PC-3 (cell line): ENCODE results near the gene ZBTB7A. TPM values are rescaled to one million over a fixed set of nuclear protein-coding genes. Genes with fewer than 3 reads are reported as not detected.

Experiments
- ATAC-seq: fragments of 200-7000 bp; cut with Tn5 transposase; 2 replicates; pipeline ENCODE4 v1.9.1; 2020; ENCODE audit warnings: mild to moderate bottlenecking, moderate library complexity
- BruUV-seq: library from RNA; stranded (reverse); fragments of 400-500 nt; replicated peaks from 2 replicates; lab custom pipeline; 2021; lab: Mats Ljungman, UMichigan
- CTCF ChIA-PET: fragments of 300-600 bp; sonication (Branson Sonifier 250); formaldehyde crosslinking; loops from one replicate; lab custom pipeline; 2022; ENCODE audit warnings: antibody characterized with exemption; lab: Charles Lee
- POLR2A ChIA-PET: fragments of 300-600 bp; sonication (Branson Sonifier 250); formaldehyde crosslinking; loops from one replicate; lab custom pipeline; 2022; ENCODE audit warnings: antibody characterized with exemption; ENCODE audit not compliant: unreplicated experiment; lab: Charles Lee
- DNase-seq: peaks from one replicate; pipeline ENCODE4 v3.0.0-alpha.2; 2015
- H2AFZ ChIP-seq: fragments of 300-600 bp; sonication (generic); 2 replicates; pipeline ENCODE4 v1.6.0; 2016; ENCODE audit warnings: antibody characterized with exemption, low read length
- H3F3A ChIP-seq: fragments of 300-600 bp; sonication (generic); one replicate; pipeline ENCODE4 v1.6.0; 2017; ENCODE audit warnings: antibody characterized with exemption, low read length, control low read depth, mild to moderate bottlenecking; ENCODE audit not compliant: unreplicated experiment
- H3K27ac ChIP-seq: fragments of 300-600 bp; sonication (generic); 2 replicates; pipeline ENCODE4 v1.5.1; 2016; ENCODE audit warnings: mild to moderate bottlenecking, low read length
- H3K27me3 ChIP-seq: fragments of 300-600 bp; sonication (generic); 2 replicates; pipeline ENCODE4 v1.6.1; 2016; ENCODE audit warnings: low read length, mixed read lengths
- H3K36me3 ChIP-seq: fragments of 300-600 bp; sonication (generic); 2 replicates; pipeline ENCODE4 v1.6.1; 2016; ENCODE audit warnings: low read depth, mixed run types, low read length, mixed read lengths
- H3K4me1 ChIP-seq: fragments of 300-600 bp; sonication (generic); 2 replicates; pipeline ENCODE4 v1.5.1; 2016; ENCODE audit warnings: low read length; ENCODE audit not compliant: insufficient read depth
- H3K4me2 ChIP-seq: fragments of 300-600 bp; sonication (generic); 2 replicates; pipeline ENCODE4 v1.6.0; 2016; ENCODE audit warnings: low read length
- H3K4me3 ChIP-seq: fragments of 300-600 bp; sonication (generic); 2 replicates; pipeline ENCODE4 v1.5.1; 2016; ENCODE audit warnings: mild to moderate bottlenecking, low read length, mixed read lengths
- H3K79me2 ChIP-seq: fragments of 300-600 bp; sonication (generic); 2 replicates; pipeline ENCODE4 v1.6.1; 2017; ENCODE audit warnings: low read length, mixed read lengths
- H3K9ac ChIP-seq: fragments of 300-600 bp; sonication (generic); 2 replicates; pipeline ENCODE4 v1.6.0; 2016; ENCODE audit warnings: mild to moderate bottlenecking, low read length
- H3K9me2 ChIP-seq: fragments of 300-600 bp; sonication (generic); replicated peaks from 2 replicates; pipeline ENCODE4 v1.6.1; 2016; ENCODE audit warnings: mixed run types, low read length, mixed read lengths
- H3K9me3 ChIP-seq: fragments of 300-600 bp; sonication (generic); 2 replicates; pipeline ENCODE4 v1.6.1; 2016; ENCODE audit warnings: low read length, mixed read lengths
- H4K20me1 ChIP-seq: fragments of 300-600 bp; sonication (generic); 2 replicates; pipeline ENCODE4 v1.6.1; 2016; ENCODE audit warnings: low read length, mixed read lengths
- EZH2 ChIP-seq: fragments of 300-600 bp; sonication (generic); IDR thresholded peaks from one replicate; pipeline ENCODE4 v1.6.1; 2017; ENCODE audit warnings: antibody characterized with exemption, mild to moderate bottlenecking, low read length; ENCODE audit not compliant: unreplicated experiment
- EZH2phosphoT487 ChIP-seq: fragments of 300-600 bp; sonication (generic); IDR thresholded peaks from 2 replicates; pipeline ENCODE4 v1.6.1; 2018; ENCODE audit warnings: mild to moderate bottlenecking, antibody characterized with exemption, low read length, borderline replicate concordance
- intact Hi-C: fragments of 100-400 bp; cut with micrococcal nuclease; formaldehyde crosslinking; loops from 2 replicates; pipeline ENCODE4 v1.9.0; 2023
- total RNA-seq: library from RNA; depleted of rRNA; stranded (reverse); fragments of >200 nt; gene quantifications from 2 replicates; pipeline ENCODE4 v1.2.3, GENCODE V29; 2014
- TF ChIP-seq, protein P1 (sequence below): fragments of 300-600 bp; sonication (generic); conservative IDR thresholded peaks from 2 replicates; pipeline ENCODE4 v1.5.1; 2017; ENCODE audit warnings: antibody characterized with exemption, low read depth, mild to moderate bottlenecking, low read length

ZBTB7A gene
- total RNA-seq, 1 experiment from 2014 or later: 16.7 TPM

DNA sequence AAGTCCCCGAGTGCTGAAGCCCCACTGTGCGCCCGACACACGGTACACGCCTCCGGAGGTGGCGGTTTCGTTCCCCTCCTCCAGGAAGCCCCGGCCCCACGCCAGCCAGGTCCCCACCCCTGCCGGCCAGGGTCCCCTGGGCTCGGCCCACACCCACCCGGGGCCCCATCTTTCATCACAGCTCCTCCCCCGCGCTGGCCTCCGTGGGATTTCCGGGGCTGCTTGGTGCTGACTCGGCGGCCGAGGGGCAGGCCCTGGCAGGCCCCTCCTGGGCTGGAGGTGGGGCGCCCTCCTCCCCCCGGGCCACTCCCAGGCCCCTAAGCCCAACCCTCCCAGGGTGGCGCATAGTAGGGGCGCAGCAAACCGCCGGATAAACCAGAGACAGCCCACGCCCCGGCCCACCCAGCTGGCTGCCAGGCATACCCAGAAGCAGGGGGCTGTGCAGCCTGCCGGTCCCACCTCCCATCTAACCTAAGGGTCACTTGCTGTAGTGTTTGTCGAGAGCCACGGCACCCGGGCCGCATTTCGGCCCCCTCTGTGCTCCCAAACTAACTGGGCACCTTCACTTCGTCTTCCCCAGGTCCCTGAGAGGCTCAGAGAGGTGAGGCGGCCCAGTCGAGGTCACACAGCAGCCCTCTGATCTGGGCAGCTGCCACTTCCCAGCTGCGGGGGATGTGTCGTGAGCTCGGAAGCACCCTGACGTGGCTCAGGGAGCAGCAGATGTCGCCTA, 6.6 kb downstream of the ZBTB7A start:
- no peak overlapping the region for H3K4me3 ChIP-seq
- H3K9ac ChIP-seq: no peak overlapping the region
- no peak overlapping the region for H2AFZ ChIP-seq
- H3K9me3 ChIP-seq: no peaks in the 10 kb centered on the region
- POLR2A ChIA-PET: no interaction called here
- no peaks in the 10 kb centered on the region for H3F3A ChIP-seq
- H3K36me3 ChIP-seq: no peaks in the 10 kb centered on the region
- no peaks in the 10 kb centered on the region for H3K27me3 ChIP-seq
- no peak for TF ChIP-seq EZH2phosphoT487
- TF ChIP-seq, protein P1, sequence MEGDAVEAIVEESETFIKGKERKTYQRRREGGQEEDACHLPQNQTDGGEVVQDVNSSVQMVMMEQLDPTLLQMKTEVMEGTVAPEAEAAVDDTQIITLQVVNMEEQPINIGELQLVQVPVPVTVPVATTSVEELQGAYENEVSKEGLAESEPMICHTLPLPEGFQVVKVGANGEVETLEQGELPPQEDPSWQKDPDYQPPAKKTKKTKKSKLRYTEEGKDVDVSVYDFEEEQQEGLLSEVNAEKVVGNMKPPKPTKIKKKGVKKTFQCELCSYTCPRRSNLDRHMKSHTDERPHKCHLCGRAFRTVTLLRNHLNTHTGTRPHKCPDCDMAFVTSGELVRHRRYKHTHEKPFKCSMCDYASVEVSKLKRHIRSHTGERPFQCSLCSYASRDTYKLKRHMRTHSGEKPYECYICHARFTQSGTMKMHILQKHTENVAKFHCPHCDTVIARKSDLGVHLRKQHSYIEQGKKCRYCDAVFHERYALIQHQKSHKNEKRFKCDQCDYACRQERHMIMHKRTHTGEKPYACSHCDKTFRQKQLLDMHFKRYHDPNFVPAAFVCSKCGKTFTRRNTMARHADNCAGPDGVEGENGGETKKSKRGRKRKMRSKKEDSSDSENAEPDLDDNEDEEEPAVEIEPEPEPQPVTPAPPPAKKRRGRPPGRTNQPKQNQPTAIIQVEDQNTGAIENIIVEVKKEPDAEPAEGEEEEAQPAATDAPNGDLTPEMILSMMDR: no peak
- TF ChIP-seq EZH2: no peak
- peaks cover 18% of the 10 kb centered on the region; the same call in 1 of the 2 replicates for H4K20me1 ChIP-seq
- CTCF ChIA-PET: no interaction called here
- no peaks in the 10 kb centered on the region for H3K9me2 ChIP-seq
- DNase-seq (no peak), ATAC-seq (no peak)
- H3K27ac ChIP-seq: no peak overlapping the region
- BruUV-seq: no TSS peak
- H3K4me2 ChIP-seq: no peak overlapping the region
- peaks cover 42% of the 10 kb centered on the region for H3K4me1 ChIP-seq
- peaks cover 97% of the 10 kb centered on the region for H3K79me2 ChIP-seq
- intact Hi-C loops: no loop called here

DNA sequence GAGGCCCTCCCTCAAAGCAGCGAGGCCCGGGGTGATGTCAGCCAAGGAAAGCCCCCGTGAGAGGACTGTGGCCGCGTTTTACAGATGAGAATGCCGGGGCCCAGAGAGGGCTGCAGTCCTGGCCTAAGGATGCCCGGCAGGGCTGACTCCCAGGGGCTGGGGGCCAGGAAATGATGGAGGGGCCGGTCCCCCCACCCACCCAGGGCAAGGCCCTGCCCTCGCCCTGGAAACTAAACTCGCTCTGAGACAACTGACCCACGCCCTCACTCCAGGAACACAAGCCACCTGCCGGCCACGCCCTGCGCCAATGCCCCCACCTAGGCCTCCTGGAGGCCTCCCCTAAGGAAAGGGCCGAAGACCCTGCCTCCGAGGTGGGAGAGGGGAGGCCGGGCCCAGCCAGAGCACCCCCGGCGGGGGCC, 7.2 kb downstream of the ZBTB7A start:
- no peak for DNase-seq
- Histone ChIP-seq H3K9me2 (no peaks in the 10 kb centered on the region), H3K27ac (no peak overlapping the region), H3K4me3 (no peak overlapping the region), H3K36me3 (no peaks in the 10 kb centered on the region), H3K27me3 (no peaks in the 10 kb centered on the region), H3F3A (no peaks in the 10 kb centered on the region), H3K4me2 (peak overlapping the region; percentile 64; the same call in 1 of the 2 replicates), H3K9me3 (no peaks in the 10 kb centered on the region), H3K9ac (no peak overlapping the region), H2AFZ (no peak overlapping the region), H4K20me1 (peaks cover 18% of the 10 kb centered on the region; the same call in 1 of the 2 replicates), H3K79me2 (peaks cover 97% of the 10 kb centered on the region), H3K4me1 (peaks cover 42% of the 10 kb centered on the region)
- POLR2A ChIA-PET: no interaction called here
- CTCF ChIA-PET: no interaction called here
- intact Hi-C loops: no loop called here
- no TSS peak for BruUV-seq
- ATAC-seq: no peak
- TF ChIP-seq EZH2phosphoT487: no peak

DNA sequence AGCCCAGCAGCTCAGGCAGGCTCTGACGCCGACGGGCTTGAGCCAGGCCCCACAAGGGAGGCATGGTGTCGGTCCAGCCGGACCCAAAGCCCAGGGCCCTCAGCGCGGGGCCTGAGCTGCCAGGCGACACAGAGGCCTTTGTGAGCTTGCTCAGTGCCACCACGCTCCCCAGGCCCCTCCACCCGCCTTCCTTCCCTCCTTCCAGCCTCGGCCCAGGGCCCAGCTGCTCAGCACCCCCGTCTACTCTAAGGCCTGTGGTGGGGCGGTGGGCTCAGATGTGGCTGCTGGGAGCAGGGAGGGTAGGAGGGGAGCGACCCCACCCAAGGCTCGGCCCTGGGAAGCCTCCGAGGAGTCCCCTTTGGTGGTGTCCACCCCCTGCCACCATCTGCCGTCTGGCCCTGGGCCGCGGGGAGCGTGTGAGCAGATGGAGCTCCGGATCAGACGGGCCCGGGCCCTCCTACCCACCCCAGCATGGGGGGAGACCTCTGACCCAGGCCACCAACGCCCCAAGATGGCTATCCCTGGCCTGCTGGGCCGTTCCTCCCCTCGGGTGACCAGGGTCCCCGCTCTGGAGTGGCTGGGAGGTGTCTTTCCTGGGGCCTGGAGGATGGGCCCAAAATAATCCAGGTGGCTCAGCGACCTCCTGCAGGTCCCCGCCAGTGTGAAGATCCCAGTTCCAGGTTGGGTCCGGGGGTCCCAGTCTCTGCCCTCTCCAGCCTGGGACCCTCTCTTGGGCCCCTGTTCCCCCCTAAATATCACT, 7.8 kb downstream of the ZBTB7A start:
- Histone ChIP-seq H3K4me3 (peak overlapping the region; percentile 9; the same call in 1 of the 2 replicates), H3F3A (no peaks in the 10 kb centered on the region), H3K4me1 (peaks cover 42% of the 10 kb centered on the region), H3K27ac (peak overlapping the region; percentile 88), H4K20me1 (peaks cover 16% of the 10 kb centered on the region; the same call in 1 of the 2 replicates), H3K9me3 (no peaks in the 10 kb centered on the region), H3K9me2 (no peaks in the 10 kb centered on the region), H3K79me2 (peaks cover 93% of the 10 kb centered on the region), H3K36me3 (0 out of 2 replicates have a peak, but pooled peaks cover under 1% of the 10 kb centered on the region), H3K4me2 (peak overlapping the region; percentile 64), H2AFZ (no peak overlapping the region), H3K27me3 (no peaks in the 10 kb centered on the region), H3K9ac (peak overlapping the region; percentile 61)
- ATAC-seq (no peak), DNase-seq (no peak)
- intact Hi-C loops: no loop called here
- ChIA-PET CTCF (interaction anchor here (0.6 kb wide), 1 partner anchor 135 kb away, joined by 6 read pairs; no protein-coding TSS in a partner anchor), POLR2A (interaction anchor here (0.6 kb wide), 1 partner anchor 155 kb away, joined by 8 read pairs; no protein-coding TSS in a partner anchor)
- BruUV-seq: TSS peak; percentile 44
- TF ChIP-seq EZH2phosphoT487: no peak
- TF ChIP-seq EZH2: no peak
- TF ChIP-seq, protein P1: no peak
